ENCODE measurements around the gene ABLIM2. TPM values are rescaled to one million over a fixed set of nuclear protein-coding genes. Genes with fewer than 3 reads are reported as not detected.

The ABLIM2 gene
- total RNA-seq, 1 experiment from 2014 or later = 2.7 TPM

GRCh38 chr4:8105306-8106100, 53.1 kb downstream of the ABLIM2 start:
- H3K4me3 ChIP-seq (ENCODE audit: low read depth, low read length, poor library complexity, severe bottlenecking) = no peak overlapping the region
- DNase-seq (ENCODE audit: low spot score) = peak; percentile 72

GRCh38 chr4:8104491-8105305, 53.9 kb downstream of the ABLIM2 start:
- H3K4me3 ChIP-seq (ENCODE audit: low read depth, low read length, poor library complexity, severe bottlenecking) = no peak overlapping the region
- DNase-seq (ENCODE audit: low spot score) = no peak
- ChIA-PET POLR2A (ENCODE audit: low non-redundant PET) (no interaction called here), CTCF (no interaction called here)
- intact Hi-C loops (cut with micrococcal nuclease; ENCODE audit: unreplicated experiment) = no loop called here
- peaks cover 7% of the 10 kb centered on the region for H3K4me1 ChIP-seq (ENCODE audit: insufficient read depth, low read length, poor library complexity, severe bottlenecking)
- H3K9me3 ChIP-seq (ENCODE audit: low read depth, low read length, poor library complexity, severe bottlenecking) = no peaks in the 10 kb centered on the region
- TF ChIP-seq EZH2 (IDR thresholded peaks at IDR 0.05; ENCODE audit: borderline replicate concordance, low read depth, low read length, poor library complexity, severe bottlenecking) = no peak
- no peak for TF ChIP-seq CTCF (conservative IDR thresholded peaks at IDR 0.05; ENCODE audit: low read depth, low read length)
- BruUV-seq (replicated peaks) = no TSS peak
- H3K27ac ChIP-seq (ENCODE audit: low read depth, low read length, poor library complexity, severe bottlenecking) = no peak overlapping the region
- H3K27me3 ChIP-seq (replicated peaks; ENCODE audit: insufficient read depth, low read depth, low read length, poor library complexity) = no peaks in the 10 kb centered on the region
- H3K36me3 ChIP-seq (ENCODE audit: insufficient read depth, low read length, poor library complexity, severe bottlenecking) = no peaks in the 10 kb centered on the region

More at GRCh38 chr4:8105306-8106100, 53.1 kb downstream of the ABLIM2 start:
- H3K9me3 ChIP-seq (ENCODE audit: low read depth, low read length, poor library complexity, severe bottlenecking) = no peaks in the 10 kb centered on the region
- no peaks in the 10 kb centered on the region for H3K36me3 ChIP-seq (ENCODE audit: insufficient read depth, low read length, poor library complexity, severe bottlenecking)
- H3K27me3 ChIP-seq (replicated peaks; ENCODE audit: insufficient read depth, low read depth, low read length, poor library complexity) = no peaks in the 10 kb centered on the region
- POLR2A ChIA-PET (ENCODE audit: low non-redundant PET) = no interaction called here
- no peak overlapping the region for H3K27ac ChIP-seq (ENCODE audit: low read depth, low read length, poor library complexity, severe bottlenecking)
- intact Hi-C loops (cut with micrococcal nuclease; ENCODE audit: unreplicated experiment) = no loop called here
- H3K4me1 ChIP-seq (ENCODE audit: insufficient read depth, low read length, poor library complexity, severe bottlenecking) = peaks cover 7% of the 10 kb centered on the region
- TF ChIP-seq EZH2 (IDR thresholded peaks at IDR 0.05; ENCODE audit: borderline replicate concordance, low read depth, low read length, poor library complexity, severe bottlenecking) (no peak), CTCF (conservative IDR thresholded peaks at IDR 0.05; ENCODE audit: low read depth, low read length) (no peak)
- CTCF ChIA-PET = no interaction called here
- BruUV-seq (replicated peaks) = no TSS peak

- Histone ChIP-seq H3K9me3 (ENCODE audit: low read depth, low read length, poor library complexity, severe bottlenecking) (no peaks in the 10 kb centered on the region), H3K4me1 (ENCODE audit: insufficient read depth, low read length, poor library complexity, severe bottlenecking) (peaks cover 7% of the 10 kb centered on the region), H3K36me3 (ENCODE audit: insufficient read depth, low read length, poor library complexity, severe bottlenecking) (no peaks in the 10 kb centered on the region), H3K27ac (ENCODE audit: low read depth, low read length, poor library complexity, severe bottlenecking) (no peak overlapping the region), H3K4me3 (ENCODE audit: low read depth, low read length, poor library complexity, severe bottlenecking) (no peak overlapping the region), H3K27me3 (replicated peaks; ENCODE audit: insufficient read depth, low read depth, low read length, poor library complexity) (no peaks in the 10 kb centered on the region)
- CTCF ChIA-PET = no interaction called here
- no TSS peak for BruUV-seq (replicated peaks)
- DNase-seq (ENCODE audit: low spot score) = no peak
- POLR2A ChIA-PET (ENCODE audit: low non-redundant PET) = no interaction called here
- intact Hi-C loops (cut with micrococcal nuclease; ENCODE audit: unreplicated experiment) = no loop called here
- TF ChIP-seq CTCF (conservative IDR thresholded peaks at IDR 0.05; ENCODE audit: low read depth, low read length) = no peak
- TF ChIP-seq EZH2 (IDR thresholded peaks at IDR 0.05; ENCODE audit: borderline replicate concordance, low read depth, low read length, poor library complexity, severe bottlenecking) = no peak
These were observed 54.9 kb downstream of the ABLIM2 start for GRCh38 chr4:8103421-8104390.
